Ishikawa (cell line): ENCODE data around the gene MVK.

Source experiments
- CEBPB ChIP-seq: IDR thresholded peaks from 2 replicates; pipeline ENCODE4 v1.6.1; 2012
- CREB1 ChIP-seq: IDR thresholded peaks from 2 replicates; pipeline ENCODE4 v1.6.1; 2012; ENCODE audit warnings: low read depth
- EGR1 ChIP-seq: IDR thresholded peaks from 2 replicates; pipeline ENCODE4 v1.6.1; 2012
- EP300 ChIP-seq: IDR thresholded peaks from 2 replicates; pipeline ENCODE4 v1.6.1; 2012; ENCODE audit warnings: borderline replicate concordance
- FOXM1 ChIP-seq: IDR thresholded peaks from 2 replicates; pipeline ENCODE4 v1.6.1; 2012; ENCODE audit warnings: low read depth, borderline replicate concordance
- RAD21 ChIP-seq: IDR thresholded peaks from 2 replicates; pipeline ENCODE4 v1.6.1; 2012; ENCODE audit warnings: low read depth
- TAF1 ChIP-seq: IDR thresholded peaks from 2 replicates; pipeline ENCODE4 v1.6.1; 2012; ENCODE audit warnings: low read depth, mild to moderate bottlenecking
- TEAD4 ChIP-seq: IDR thresholded peaks from 2 replicates; pipeline ENCODE4 v1.6.1; 2012
- YY1 ChIP-seq: IDR thresholded peaks from 2 replicates; pipeline ENCODE4 v1.6.1; 2012; ENCODE audit warnings: low read depth
- ZBTB7A ChIP-seq: IDR thresholded peaks from 2 replicates; pipeline ENCODE4 v1.6.1; 2012; ENCODE audit warnings: low read depth
- TF ChIP-seq, protein P1 (sequence below): IDR thresholded peaks from 2 replicates; pipeline ENCODE4 v1.6.1; 2012; ENCODE audit warnings: low read depth, mild to moderate bottlenecking
- TF ChIP-seq, protein P2 (sequence below): IDR thresholded peaks from 2 replicates; pipeline ENCODE4 v1.6.1; 2012
- TF ChIP-seq, protein P3 (sequence below): IDR thresholded peaks from 2 replicates; pipeline ENCODE4 v1.6.1; 2012

DNA sequence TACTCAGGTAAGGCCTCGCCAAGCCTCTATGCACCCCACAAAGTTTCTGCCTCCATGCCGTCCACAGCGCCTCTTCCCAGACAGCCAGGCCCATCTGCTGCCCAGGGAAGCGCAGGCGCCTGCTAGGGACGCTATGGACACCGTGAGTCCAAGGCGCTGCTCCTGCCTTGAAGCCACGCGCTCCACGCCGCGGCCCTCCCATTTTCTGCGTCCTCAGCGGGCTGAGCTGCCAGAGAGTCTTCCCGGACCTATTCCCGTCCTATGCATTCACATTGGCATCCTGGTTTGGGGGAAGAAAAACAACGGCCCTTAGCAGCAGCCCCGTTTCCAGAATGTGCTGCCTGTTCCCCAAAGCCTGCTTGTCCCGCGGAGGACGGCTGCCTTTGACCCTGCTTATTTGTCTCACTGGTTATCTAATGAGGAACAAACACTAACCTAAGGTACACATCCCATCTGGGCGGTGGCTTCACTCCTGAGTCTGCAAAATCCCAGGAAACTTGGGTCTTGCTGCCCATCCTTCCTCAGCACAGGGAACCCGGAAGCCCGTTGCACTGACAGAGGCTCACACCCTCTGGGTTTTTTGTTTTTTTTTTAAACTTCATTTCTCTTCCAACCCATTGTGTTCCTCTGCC is 38.2 kb upstream of the MVK start:
- TF ChIP-seq, protein P1, sequence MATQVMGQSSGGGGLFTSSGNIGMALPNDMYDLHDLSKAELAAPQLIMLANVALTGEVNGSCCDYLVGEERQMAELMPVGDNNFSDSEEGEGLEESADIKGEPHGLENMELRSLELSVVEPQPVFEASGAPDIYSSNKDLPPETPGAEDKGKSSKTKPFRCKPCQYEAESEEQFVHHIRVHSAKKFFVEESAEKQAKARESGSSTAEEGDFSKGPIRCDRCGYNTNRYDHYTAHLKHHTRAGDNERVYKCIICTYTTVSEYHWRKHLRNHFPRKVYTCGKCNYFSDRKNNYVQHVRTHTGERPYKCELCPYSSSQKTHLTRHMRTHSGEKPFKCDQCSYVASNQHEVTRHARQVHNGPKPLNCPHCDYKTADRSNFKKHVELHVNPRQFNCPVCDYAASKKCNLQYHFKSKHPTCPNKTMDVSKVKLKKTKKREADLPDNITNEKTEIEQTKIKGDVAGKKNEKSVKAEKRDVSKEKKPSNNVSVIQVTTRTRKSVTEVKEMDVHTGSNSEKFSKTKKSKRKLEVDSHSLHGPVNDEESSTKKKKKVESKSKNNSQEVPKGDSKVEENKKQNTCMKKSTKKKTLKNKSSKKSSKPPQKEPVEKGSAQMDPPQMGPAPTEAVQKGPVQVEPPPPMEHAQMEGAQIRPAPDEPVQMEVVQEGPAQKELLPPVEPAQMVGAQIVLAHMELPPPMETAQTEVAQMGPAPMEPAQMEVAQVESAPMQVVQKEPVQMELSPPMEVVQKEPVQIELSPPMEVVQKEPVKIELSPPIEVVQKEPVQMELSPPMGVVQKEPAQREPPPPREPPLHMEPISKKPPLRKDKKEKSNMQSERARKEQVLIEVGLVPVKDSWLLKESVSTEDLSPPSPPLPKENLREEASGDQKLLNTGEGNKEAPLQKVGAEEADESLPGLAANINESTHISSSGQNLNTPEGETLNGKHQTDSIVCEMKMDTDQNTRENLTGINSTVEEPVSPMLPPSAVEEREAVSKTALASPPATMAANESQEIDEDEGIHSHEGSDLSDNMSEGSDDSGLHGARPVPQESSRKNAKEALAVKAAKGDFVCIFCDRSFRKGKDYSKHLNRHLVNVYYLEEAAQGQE, result no peak
- TF ChIP-seq CREB1 (no peak), TAF1 (no peak), TEAD4 (no peak), YY1 (no peak), CEBPB (no peak), EP300 (no peak), RAD21 (no peak), FOXM1 (no peak), EGR1 (no peak), ZBTB7A (no peak)
- TF ChIP-seq, protein P2, sequence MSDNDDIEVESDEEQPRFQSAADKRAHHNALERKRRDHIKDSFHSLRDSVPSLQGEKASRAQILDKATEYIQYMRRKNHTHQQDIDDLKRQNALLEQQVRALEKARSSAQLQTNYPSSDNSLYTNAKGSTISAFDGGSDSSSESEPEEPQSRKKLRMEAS, result no peak
- TF ChIP-seq, protein P3, sequence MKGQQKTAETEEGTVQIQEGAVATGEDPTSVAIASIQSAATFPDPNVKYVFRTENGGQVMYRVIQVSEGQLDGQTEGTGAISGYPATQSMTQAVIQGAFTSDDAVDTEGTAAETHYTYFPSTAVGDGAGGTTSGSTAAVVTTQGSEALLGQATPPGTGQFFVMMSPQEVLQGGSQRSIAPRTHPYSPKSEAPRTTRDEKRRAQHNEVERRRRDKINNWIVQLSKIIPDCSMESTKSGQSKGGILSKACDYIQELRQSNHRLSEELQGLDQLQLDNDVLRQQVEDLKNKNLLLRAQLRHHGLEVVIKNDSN, result no peak
